Astrocyte (in vitro differentiated cells and primary cell): Measurements from ENCODE around the gene KCNQ1. TPM values are rescaled to one million over a fixed set of nuclear protein-coding genes. Genes with fewer than 3 reads are reported as not detected.

Source experiments
- DNase-seq: peaks from one replicate; pipeline ENCODE4 v3.0.0-alpha.2; 2010; ENCODE audit warnings: low read depth
- FAIRE-seq: peaks from 2 replicates; lab custom pipeline; 2011; peaks lifted over from hg19 to GRCh38; lab: Jason Lieb, UNC
- H2AFZ ChIP-seq: 2 replicates; pipeline ENCODE4 v1.6.0; 2012; ENCODE audit warnings: low read depth, low read length, inconsistent platforms
- H3K27ac ChIP-seq: 2 replicates; pipeline ENCODE4 v1.5.1; 2011; ENCODE audit warnings: low read depth, low read length, inconsistent platforms
- H3K27me3 ChIP-seq: 2 replicates; pipeline ENCODE4 v1.6.0; 2011; ENCODE audit warnings: low read length, inconsistent platforms; ENCODE audit not compliant: insufficient read depth
- H3K36me3 ChIP-seq: 2 replicates; pipeline ENCODE4 v1.5.1; 2011; ENCODE audit warnings: low read length, inconsistent platforms; ENCODE audit not compliant: insufficient read depth
- H3K4me1 ChIP-seq: 2 replicates; pipeline ENCODE4 v1.5.1; 2011; ENCODE audit warnings: low read length, inconsistent platforms; ENCODE audit not compliant: insufficient read depth
- H3K4me2 ChIP-seq: 2 replicates; pipeline ENCODE4 v1.6.0; 2012; ENCODE audit warnings: low read length, inconsistent platforms
- H3K4me3 ChIP-seq: 2 replicates; pipeline ENCODE4 v1.5.1; 2011; ENCODE audit warnings: low read depth, mild to moderate bottlenecking, low read length, inconsistent platforms; ENCODE audit not compliant: insufficient read depth
- H3K79me2 ChIP-seq: 2 replicates; pipeline ENCODE4 v1.6.0; 2012; ENCODE audit warnings: mild to moderate bottlenecking, low read length, inconsistent platforms; ENCODE audit not compliant: insufficient read depth
- H3K9ac ChIP-seq: 2 replicates; pipeline ENCODE4 v1.6.0; 2012; ENCODE audit warnings: mild to moderate bottlenecking, low read length, inconsistent platforms
- H3K9me3 ChIP-seq: 2 replicates; pipeline ENCODE4 v1.5.1; 2012; ENCODE audit warnings: low read depth, mild to moderate bottlenecking, low read length, inconsistent platforms; ENCODE audit not compliant: insufficient read depth
- H4K20me1 ChIP-seq: 2 replicates; pipeline ENCODE4 v1.6.0; 2012; ENCODE audit warnings: low read length, inconsistent platforms; ENCODE audit not compliant: insufficient read depth
- H3K27ac Mint-ChIP-seq: one replicate; pipeline ENCODE4 v1.8.0; 2021; ENCODE audit warnings: mild to moderate bottlenecking, mixed read lengths; ENCODE audit not compliant: unreplicated experiment
- H3K27me3 Mint-ChIP-seq: one replicate; pipeline ENCODE4 v1.8.0; 2021; ENCODE audit warnings: low read depth, mixed read lengths; ENCODE audit not compliant: unreplicated experiment
- H3K36me3 Mint-ChIP-seq: one replicate; pipeline ENCODE4 v1.8.0; 2021; ENCODE audit warnings: low read depth, mixed read lengths; ENCODE audit not compliant: unreplicated experiment
- H3K4me1 Mint-ChIP-seq: one replicate; pipeline ENCODE4 v1.8.0; 2021; ENCODE audit warnings: low read depth, mixed read lengths; ENCODE audit not compliant: unreplicated experiment
- H3K4me3 Mint-ChIP-seq: one replicate; pipeline ENCODE4 v1.8.0; 2021; ENCODE audit warnings: mild to moderate bottlenecking, moderate library complexity, mixed read lengths; ENCODE audit not compliant: unreplicated experiment
- H3K9me3 Mint-ChIP-seq: one replicate; pipeline ENCODE4 v1.8.0; 2021; ENCODE audit warnings: mild to moderate bottlenecking, mixed read lengths; ENCODE audit not compliant: unreplicated experiment
- CTCF ChIP-seq: IDR thresholded peaks from 2 replicates; pipeline ENCODE4 v1.5.1; 2011; ENCODE audit warnings: low read depth, mild to moderate bottlenecking, inconsistent platforms, low read length, moderate library complexity; ENCODE audit not compliant: insufficient read depth
- EZH2 ChIP-seq: IDR thresholded peaks from 2 replicates; pipeline ENCODE4 v1.6.1; 2012; ENCODE audit warnings: mild to moderate bottlenecking, low read length, inconsistent platforms; ENCODE audit not compliant: insufficient read depth
- total RNA-seq: library from RNA; stranded (reverse); gene quantifications from 2 replicates; pipeline ENCODE4 v1.2.1, GENCODE V29; 2021

The KCNQ1 gene
- total RNA-seq, 1 donor from 2014 or later = not detected

GRCh38 chr11:2586087-2586792 is 141.4 kb downstream of the KCNQ1 start:
- no peaks in the 10 kb centered on the region for H3K9me3 ChIP-seq
- no peaks in the 10 kb centered on the region for H3K36me3 Mint-ChIP-seq
- no peaks in the 10 kb centered on the region for H3K36me3 ChIP-seq
- no peaks in the 10 kb centered on the region for H3K4me1 Mint-ChIP-seq
- DNase-seq (no peak), FAIRE-seq (no peak)
- H3K27ac ChIP-seq = no peak overlapping the region
- H3K27me3 ChIP-seq = peaks cover 8% of the 10 kb centered on the region
- no peak overlapping the region for H3K9ac ChIP-seq
- no peak overlapping the region for H3K4me3 ChIP-seq
- H3K4me2 ChIP-seq = no peak overlapping the region
- H2AFZ ChIP-seq = no peak overlapping the region
- H3K4me3 Mint-ChIP-seq = no peak overlapping the region
- no peaks in the 10 kb centered on the region for H3K79me2 ChIP-seq
- TF ChIP-seq EZH2 = no peak
- no peak for TF ChIP-seq CTCF
- H3K27ac Mint-ChIP-seq = no peak overlapping the region
- H3K4me1 ChIP-seq = no peaks in the 10 kb centered on the region
- H4K20me1 ChIP-seq = no peaks in the 10 kb centered on the region
- H3K9me3 Mint-ChIP-seq = no peaks in the 10 kb centered on the region
- H3K27me3 Mint-ChIP-seq = peaks cover 53% of the 10 kb centered on the region

- Histone ChIP-seq H4K20me1 (no peaks in the 10 kb centered on the region), H3K36me3 (no peaks in the 10 kb centered on the region), H3K79me2 (no peaks in the 10 kb centered on the region), H3K4me3 (no peak overlapping the region), H3K27ac (no peak overlapping the region), H2AFZ (no peak overlapping the region), H3K9ac (no peak overlapping the region), H3K27me3 (peaks cover 12% of the 10 kb centered on the region), H3K4me2 (no peak overlapping the region), H3K4me1 (no peaks in the 10 kb centered on the region), H3K9me3 (no peaks in the 10 kb centered on the region)
- H3K27ac Mint-ChIP-seq = no peak overlapping the region
- no peak overlapping the region for H3K4me3 Mint-ChIP-seq
- no peaks in the 10 kb centered on the region for H3K9me3 Mint-ChIP-seq
- FAIRE-seq = no peak
- no peaks in the 10 kb centered on the region for H3K36me3 Mint-ChIP-seq
- H3K27me3 Mint-ChIP-seq = peaks cover 54% of the 10 kb centered on the region
- TF ChIP-seq EZH2 = no peak
- no peak for TF ChIP-seq CTCF
- no peak for DNase-seq
- no peaks in the 10 kb centered on the region for H3K4me1 Mint-ChIP-seq
These were observed 142.0 kb downstream of the KCNQ1 start for GRCh38 chr11:2586793-2587131.
